GM23248 (cell line): ENCODE measurements around the gene SDR39U1. TPM values are rescaled to one million over a fixed set of nuclear protein-coding genes. Genes with fewer than 3 reads are reported as not detected.

Experiments
- DNase-seq: peaks from one replicate; pipeline ENCODE4 v3.0.0-alpha.2; 2015
- H2AFZ ChIP-seq: fragments of 200-600 bp; sonication (generic); 2 replicates; pipeline ENCODE4 v1.6.1; 2016; ENCODE audit warnings: antibody characterized with exemption
- H3F3A ChIP-seq: fragments of 200-600 bp; sonication (generic); 2 replicates; pipeline ENCODE4 v1.6.1; 2016; ENCODE audit warnings: mild to moderate bottlenecking, antibody characterized with exemption, mixed run types; ENCODE audit not compliant: insufficient read depth
- H3K27ac ChIP-seq: fragments of 200-600 bp; sonication (generic); 2 replicates; pipeline ENCODE4 v1.5.1; 2016; ENCODE audit warnings: mild to moderate bottlenecking
- H3K27me3 ChIP-seq: fragments of 200-600 bp; sonication (generic); replicated peaks from 2 replicates; pipeline ENCODE4 v1.6.1; 2016; ENCODE audit warnings: mild to moderate bottlenecking; ENCODE audit not compliant: insufficient read depth
- H3K36me3 ChIP-seq: fragments of 200-600 bp; sonication (generic); 2 replicates; pipeline ENCODE4 v1.6.1; 2016; ENCODE audit warnings: low read depth, mild to moderate bottlenecking
- H3K4me1 ChIP-seq: fragments of 200-600 bp; sonication (generic); 2 replicates; pipeline ENCODE4 v1.6.1; 2016; ENCODE audit warnings: mild to moderate bottlenecking; ENCODE audit not compliant: insufficient read depth
- H3K4me2 ChIP-seq: fragments of 200-600 bp; sonication (generic); one replicate; pipeline ENCODE4 v1.6.1; 2016; ENCODE audit warnings: mild to moderate bottlenecking; ENCODE audit not compliant: unreplicated experiment
- H3K4me3 ChIP-seq: fragments of 200-600 bp; sonication (generic); 2 replicates; pipeline ENCODE4 v1.5.1; 2016; ENCODE audit warnings: mild to moderate bottlenecking
- H3K79me2 ChIP-seq: fragments of 200-600 bp; sonication (generic); 2 replicates; pipeline ENCODE4 v1.6.1; 2016; ENCODE audit warnings: mild to moderate bottlenecking; ENCODE audit not compliant: insufficient read depth
- H3K9ac ChIP-seq: fragments of 200-600 bp; sonication (generic); 2 replicates; pipeline ENCODE4 v1.6.1; 2016; ENCODE audit warnings: mild to moderate bottlenecking
- H3K9me2 ChIP-seq: fragments of 200-600 bp; sonication (generic); 2 replicates; pipeline ENCODE4 v1.6.1; 2016; ENCODE audit warnings: mixed run types, mild to moderate bottlenecking, moderate library complexity; ENCODE audit not compliant: insufficient read depth
- H3K9me3 ChIP-seq: fragments of 200-600 bp; sonication (generic); one replicate; pipeline ENCODE4 v1.6.1; 2017; ENCODE audit warnings: low read depth
- H4K20me1 ChIP-seq: fragments of 200-600 bp; sonication (generic); 2 replicates; pipeline ENCODE4 v1.6.0; 2016; ENCODE audit not compliant: insufficient read depth
- EZH2 ChIP-seq: fragments of 200-600 bp; sonication (generic); IDR thresholded peaks from 2 replicates; pipeline ENCODE4 v1.6.1; 2018; ENCODE audit warnings: antibody characterized with exemption, mild to moderate bottlenecking; ENCODE audit not compliant: insufficient read depth, poor library complexity, severe bottlenecking
- EZH2phosphoT487 ChIP-seq: fragments of 200-600 bp; sonication (generic); IDR thresholded peaks from 2 replicates; pipeline ENCODE4 v1.6.1; 2018; ENCODE audit warnings: antibody characterized with exemption, moderate library complexity, mild to moderate bottlenecking, low read depth; ENCODE audit not compliant: insufficient read depth
- WGBS, 2 experiments: methylation state at CpG; one replicate each; pipeline ENCODE4 v1.1.6; 2015 to 2017; ENCODE audit warnings: low lambda C conversion rate in 2 of 2, low coverage in 1 of 2; ENCODE audit errors: missing lambda C conversion rate in 2 of 2; 5-methylcytosine and 5-hydroxymethylcytosine counted together
- in situ Hi-C: fragments of 300-500 bp; cut with MboI; formaldehyde crosslinking; loops from 2 replicates; pipeline ENCODE4 v1.15.0; 2020
- polyA plus RNA-seq: library from polyadenylated mRNA; unstranded; fragments of >200 nt; fragmentation: Nextera tagmentation; extraction: Ambion mirVana; gene quantifications from 2 replicates; pipeline ENCODE4 v1.2.1, GENCODE V29; 2016
- total RNA-seq: library from RNA; depleted of rRNA; stranded (reverse); fragments of >200 nt; shearing (Covaris generic); gene quantifications from 2 replicates; pipeline ENCODE4 v1.2.3, GENCODE V29; 2014

The SDR39U1 gene
- total and polyA plus RNA-seq, 2 experiments from 2014 or later = 7.7 to 44.7 TPM

DNA sequence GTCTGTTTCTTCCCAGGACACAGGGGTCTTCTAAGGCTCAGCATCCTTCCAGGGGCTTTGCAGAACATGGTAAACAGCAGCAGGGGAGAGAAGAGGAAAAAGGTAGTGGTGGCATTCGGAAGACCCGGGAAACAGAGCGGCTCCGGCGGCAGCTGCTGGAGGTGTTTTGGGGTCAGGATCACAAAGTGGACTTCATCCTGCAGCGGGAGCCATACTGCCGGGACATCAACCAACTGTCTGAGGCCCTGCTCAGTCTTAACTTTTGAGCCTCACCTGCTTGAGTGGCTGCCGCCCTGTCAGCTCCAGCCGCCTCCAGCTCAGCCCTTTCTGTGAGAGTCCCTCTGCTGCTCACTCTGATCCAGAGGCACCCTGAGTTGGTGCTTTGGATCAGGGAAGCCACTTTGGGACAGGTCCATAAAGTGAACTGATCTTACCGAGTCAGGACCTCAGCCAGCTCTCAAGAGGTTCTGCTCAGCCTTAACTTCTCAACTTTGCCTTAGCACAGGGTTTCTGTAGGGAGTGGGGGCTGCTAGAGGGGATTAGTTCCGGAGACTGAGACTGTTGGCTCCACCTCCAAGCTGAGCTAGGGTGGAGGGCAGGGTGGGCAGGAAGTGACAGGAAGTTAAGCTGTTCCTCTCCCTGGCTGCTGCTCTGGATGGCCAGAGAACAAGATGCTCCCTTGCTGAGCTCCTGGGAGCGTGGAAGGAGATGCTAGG is 5.4 kb downstream of the SDR39U1 start:
- in situ Hi-C loops = loop anchor here (5.0 kb wide), 1 partner anchor 100 kb away; the partner anchor contains the start of genes ADCY4 and RIPK3
- no peak for DNase-seq
- peaks cover 27% of the 10 kb centered on the region for H3K4me1 ChIP-seq
- H3K4me3 ChIP-seq = no peak overlapping the region
- no peaks in the 10 kb centered on the region for H3K9me3 ChIP-seq
- no peak overlapping the region for H3K4me2 ChIP-seq
- no peaks in the 10 kb centered on the region for H3K27me3 ChIP-seq
- H2AFZ ChIP-seq = no peak overlapping the region
- H3K9me2 ChIP-seq = no peaks in the 10 kb centered on the region
- H3K79me2 ChIP-seq = peaks cover 70% of the 10 kb centered on the region
- H3K9ac ChIP-seq = no peak overlapping the region
- no peaks in the 10 kb centered on the region for H4K20me1 ChIP-seq
- no peak overlapping the region for H3K27ac ChIP-seq
- WGBS, 2 experiments = 69 to 70% methylated on average over 12 of the region's 12 CpGs
- H3K36me3 ChIP-seq = peaks cover 33% of the 10 kb centered on the region
- TF ChIP-seq EZH2phosphoT487 = no peak
- no peak for TF ChIP-seq EZH2
- H3F3A ChIP-seq = peaks cover 58% of the 10 kb centered on the region

DNA sequence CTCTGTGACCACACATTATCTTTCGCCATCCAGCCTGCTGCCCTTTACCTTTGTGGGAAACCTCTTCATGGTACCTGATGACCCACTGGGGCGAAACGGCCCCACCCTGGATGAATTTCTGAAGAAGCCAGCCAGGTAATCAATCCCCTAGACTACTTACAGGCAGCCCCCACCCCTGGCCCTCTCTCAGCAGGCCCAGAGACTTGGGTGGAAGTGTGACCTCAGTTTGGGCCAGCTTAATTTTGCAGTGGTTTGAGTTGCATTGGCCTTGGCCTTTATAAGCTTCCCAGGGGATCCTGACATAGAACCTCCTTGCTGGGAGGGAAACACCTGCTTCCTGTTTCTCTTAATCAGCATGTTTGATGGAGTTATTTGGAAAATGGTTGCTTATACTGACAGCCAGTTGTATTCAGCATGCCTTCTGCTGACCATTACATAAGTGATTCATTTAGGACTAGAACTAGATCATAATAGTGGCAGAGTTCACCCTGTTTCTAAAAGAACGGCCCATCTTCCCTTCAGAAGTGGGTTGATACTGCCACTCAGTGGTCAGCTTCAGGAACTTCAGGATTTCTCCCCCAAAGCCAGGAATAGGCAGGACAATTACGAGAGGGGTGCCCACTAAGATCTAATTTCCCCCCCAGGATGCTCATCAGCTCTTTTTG is 6.1 kb downstream of the SDR39U1 start:
- H2AFZ ChIP-seq = no peak overlapping the region
- H3K36me3 ChIP-seq = peaks cover 33% of the 10 kb centered on the region
- H3K9me2 ChIP-seq = no peaks in the 10 kb centered on the region
- H4K20me1 ChIP-seq = no peaks in the 10 kb centered on the region
- H3K9me3 ChIP-seq = no peaks in the 10 kb centered on the region
- H3K9ac ChIP-seq = no peak overlapping the region
- peak overlapping the region; percentile 49 for H3K27ac ChIP-seq
- H3K4me2 ChIP-seq = no peak overlapping the region
- in situ Hi-C loops = loop anchor here (5.0 kb wide), 1 partner anchor 99 kb away; the partner anchor contains the start of genes ADCY4 and RIPK3
- no peaks in the 10 kb centered on the region for H3K27me3 ChIP-seq
- peaks cover 54% of the 10 kb centered on the region for H3F3A ChIP-seq
- H3K4me3 ChIP-seq = no peak overlapping the region
- TF ChIP-seq EZH2 = no peak
- WGBS, 2 experiments = 40 to 45% methylated on average over 5 of the region's 5 CpGs
- peaks cover 76% of the 10 kb centered on the region for H3K79me2 ChIP-seq
- peak; percentile 90 for DNase-seq
- peaks cover 28% of the 10 kb centered on the region for H3K4me1 ChIP-seq

GRCh38 chr14:24435998-24436354 is 6.6 kb downstream of the SDR39U1 start:
- in situ Hi-C loops = loop anchor here (5.0 kb wide), 1 partner anchor 99 kb away; the partner anchor contains the start of genes ADCY4 and RIPK3
- no peak for DNase-seq
- H3K9me3 ChIP-seq = no peaks in the 10 kb centered on the region
- H3K4me1 ChIP-seq = peaks cover 28% of the 10 kb centered on the region
- peaks cover 76% of the 10 kb centered on the region for H3K79me2 ChIP-seq
- H3K27me3 ChIP-seq = no peaks in the 10 kb centered on the region
- H3K9me2 ChIP-seq = no peaks in the 10 kb centered on the region
- no peak overlapping the region for H3K4me2 ChIP-seq
- H4K20me1 ChIP-seq = no peaks in the 10 kb centered on the region
- H2AFZ ChIP-seq = no peak overlapping the region
- no peak for TF ChIP-seq EZH2
- no peak for TF ChIP-seq EZH2phosphoT487
- H3K4me3 ChIP-seq = no peak overlapping the region
- peaks cover 54% of the 10 kb centered on the region for H3F3A ChIP-seq
- 63 to 66% methylated on average over 6 of the region's 6 CpGs for WGBS, 2 experiments
- peaks cover 33% of the 10 kb centered on the region for H3K36me3 ChIP-seq
- H3K9ac ChIP-seq = no peak overlapping the region
- 0 out of 2 replicates have a peak overlapping the region, but pooled peaks have one; percentile 49 for H3K27ac ChIP-seq

- H3K9ac ChIP-seq = no peak overlapping the region; the same call in 1 of the 2 replicates
- DNase-seq = no peak
- H3K9me2 ChIP-seq = no peaks in the 10 kb centered on the region
- H3K79me2 ChIP-seq = peaks cover 76% of the 10 kb centered on the region
- no peaks in the 10 kb centered on the region for H3K27me3 ChIP-seq
- 0 out of 2 replicates have a peak overlapping the region, but pooled peaks have one; percentile 0 for H3K27ac ChIP-seq
- peaks cover 28% of the 10 kb centered on the region for H3K4me1 ChIP-seq
- H3K9me3 ChIP-seq = no peaks in the 10 kb centered on the region
- H3F3A ChIP-seq = peaks cover 53% of the 10 kb centered on the region
- TF ChIP-seq EZH2 (no peak), EZH2phosphoT487 (no peak)
- in situ Hi-C loops = loop anchor here (5.0 kb wide), 1 partner anchor 98 kb away; the partner anchor contains the start of genes ADCY4 and RIPK3
- H3K36me3 ChIP-seq = peaks cover 33% of the 10 kb centered on the region
- no peak overlapping the region for H3K4me3 ChIP-seq
- no peaks in the 10 kb centered on the region for H4K20me1 ChIP-seq
- no peak overlapping the region for H3K4me2 ChIP-seq
- no peak overlapping the region for H2AFZ ChIP-seq
- 67 to 80% methylated on average over 2 of the region's 2 CpGs for WGBS, 2 experiments
These were observed 7.3 kb downstream of the SDR39U1 start for GRCh38 chr14:24435192-24435810.
